GM21528 (cell line): Measurements from ENCODE around the gene HACD2.
"Not testable (repeated sequence)": the region's sequence is repeated elsewhere in the genome, so short reads cannot be mapped to it uniquely, and the experiment has no call there.

Experiments
- ATAC-seq: cut with Tn5 transposase; IDR thresholded peaks from one replicate; pipeline ENCODE4 v1.9.1; 2021; ENCODE audit warnings: mild to moderate bottlenecking, moderate library complexity; ENCODE audit not compliant: unreplicated experiment, low FRiP score

The HACD2 gene

GRCh38 chr3:123488645-123489347, 96.1 kb downstream of the HACD2 start:
- no peak for ATAC-seq

DNA sequence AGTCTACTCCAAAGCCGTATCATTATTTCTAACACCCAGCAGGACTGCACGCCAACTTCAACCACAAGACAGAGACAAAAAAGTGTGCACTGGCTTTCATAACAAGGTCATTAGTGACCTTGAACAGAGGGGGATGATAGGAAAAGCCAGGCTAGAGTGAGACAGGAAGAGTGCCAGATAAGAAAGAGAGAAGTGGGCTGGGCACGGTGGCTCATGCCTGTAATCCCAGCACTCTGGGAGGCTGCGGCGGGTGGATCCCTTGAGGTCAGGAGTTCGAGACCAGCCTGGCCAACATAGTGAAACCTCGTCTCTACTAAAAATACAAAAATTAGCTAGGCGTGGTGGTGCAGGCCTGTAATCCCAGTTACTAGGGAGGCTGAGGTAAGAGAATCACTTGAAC, 97.8 kb downstream of the HACD2 start:
- ATAC-seq, result not testable (repeated sequence)

DNA sequence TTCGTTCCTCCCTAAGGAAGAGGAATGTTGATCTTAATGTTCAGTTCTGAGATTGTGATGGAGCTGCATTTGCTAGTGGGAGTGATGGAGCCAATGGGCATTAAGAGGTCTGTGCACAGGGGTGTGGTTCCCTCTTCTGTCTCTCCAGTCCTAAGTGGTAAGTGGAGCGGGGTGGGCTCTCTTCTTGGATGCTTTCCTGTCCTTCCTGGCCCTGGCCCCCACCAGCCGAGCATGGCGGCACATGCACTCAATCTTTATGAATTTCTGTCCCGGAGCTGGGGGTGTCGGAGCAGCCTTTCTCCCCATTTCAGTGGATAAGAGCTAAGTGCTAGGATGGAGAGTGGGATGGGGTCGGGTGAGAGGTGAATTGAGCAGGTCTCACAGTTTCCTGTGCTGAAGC, 98.4 kb downstream of the HACD2 start:
- no peak for ATAC-seq

- no peak for ATAC-seq
Observed at GRCh38 chr3:123485551-123485950, 99.3 kb downstream of the HACD2 start.

DNA sequence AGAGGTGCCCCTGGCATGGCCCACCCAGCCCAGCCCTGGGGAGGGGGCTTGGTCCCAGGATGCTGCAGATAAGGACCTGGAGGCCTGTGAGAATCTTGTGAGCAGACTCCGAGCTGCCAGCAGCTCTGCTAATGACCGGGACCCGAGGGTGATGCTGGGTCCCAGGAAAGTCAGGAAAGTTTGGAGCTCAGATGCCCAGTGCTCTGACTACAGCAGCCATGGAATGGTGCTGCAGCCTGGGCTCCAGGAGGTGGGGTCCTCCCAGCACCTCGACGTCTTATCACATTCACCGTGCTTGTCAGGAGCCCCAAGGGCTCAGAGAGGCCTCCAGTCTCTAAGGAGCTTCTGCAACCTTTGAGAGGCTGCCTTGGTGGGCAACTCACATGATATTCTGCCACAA, 101.7 kb downstream of the HACD2 start:
- no peak for ATAC-seq

DNA sequence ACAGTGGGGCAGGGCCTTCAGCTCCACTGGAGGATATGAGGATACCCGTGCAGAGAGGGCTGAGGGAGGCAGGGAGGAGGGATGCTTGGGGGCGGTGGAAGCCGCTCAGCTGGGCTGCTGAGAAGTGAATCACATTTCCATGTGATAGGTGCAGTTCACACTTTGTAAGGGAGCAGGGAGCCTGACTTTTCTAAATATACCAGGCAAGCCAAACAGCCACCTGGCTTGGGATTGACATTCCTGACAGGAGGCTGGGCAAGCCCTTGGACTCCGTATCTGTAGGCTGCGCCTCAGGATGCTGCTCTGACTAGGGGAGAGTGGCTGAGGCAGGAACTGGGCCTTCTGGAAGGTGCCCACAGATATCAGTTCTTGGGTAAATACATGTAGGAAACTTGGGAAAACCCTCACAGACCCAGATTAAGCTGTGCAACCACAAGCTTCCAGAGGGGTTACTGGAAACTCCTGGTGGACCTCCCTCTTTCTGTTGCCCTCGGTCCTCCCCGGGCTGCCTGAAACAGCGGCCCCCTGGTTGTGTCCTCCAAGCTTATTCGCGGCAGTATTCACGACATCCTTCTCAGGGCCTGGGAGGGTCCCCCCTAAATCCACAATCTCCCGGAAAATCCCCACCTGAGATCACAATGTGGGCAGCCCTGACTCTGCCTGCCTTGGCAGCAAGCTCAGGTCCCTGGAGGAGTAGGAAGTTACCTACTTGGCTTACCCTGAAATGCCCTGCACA, 103.0 kb downstream of the HACD2 start:
- ATAC-seq, result no peak

GRCh38 chr3:123481071-123481470, 103.8 kb downstream of the HACD2 start:
- no peak for ATAC-seq

DNA sequence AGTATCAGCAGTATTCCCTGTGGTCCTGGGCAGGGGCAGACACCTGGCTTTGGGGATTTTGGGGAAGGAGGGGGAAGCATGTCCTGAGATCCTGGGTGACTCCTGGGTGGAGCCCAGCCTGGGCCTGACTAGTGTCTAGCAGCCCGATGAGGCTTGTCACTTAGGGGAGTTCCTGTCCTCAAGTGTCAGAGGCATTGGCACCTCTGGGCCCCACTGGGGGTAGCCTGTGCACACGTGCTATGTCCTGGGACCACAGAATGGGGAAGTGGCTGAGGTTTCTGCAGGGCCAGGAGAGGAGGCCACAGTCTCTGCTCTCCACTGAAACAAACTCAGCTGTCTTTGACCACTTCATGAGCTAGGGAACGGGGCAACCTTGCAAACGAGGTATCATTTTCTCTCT, 104.4 kb downstream of the HACD2 start:
- ATAC-seq, result no peak

- ATAC-seq, result no peak
Observed at GRCh38 chr3:123479891-123480290, 105.0 kb downstream of the HACD2 start.

- ATAC-seq, result no peak
Observed at GRCh38 chr3:123478314-123478713, 106.5 kb downstream of the HACD2 start.

GRCh38 chr3:123476967-123477750, 107.7 kb downstream of the HACD2 start:
- no peak for ATAC-seq

DNA sequence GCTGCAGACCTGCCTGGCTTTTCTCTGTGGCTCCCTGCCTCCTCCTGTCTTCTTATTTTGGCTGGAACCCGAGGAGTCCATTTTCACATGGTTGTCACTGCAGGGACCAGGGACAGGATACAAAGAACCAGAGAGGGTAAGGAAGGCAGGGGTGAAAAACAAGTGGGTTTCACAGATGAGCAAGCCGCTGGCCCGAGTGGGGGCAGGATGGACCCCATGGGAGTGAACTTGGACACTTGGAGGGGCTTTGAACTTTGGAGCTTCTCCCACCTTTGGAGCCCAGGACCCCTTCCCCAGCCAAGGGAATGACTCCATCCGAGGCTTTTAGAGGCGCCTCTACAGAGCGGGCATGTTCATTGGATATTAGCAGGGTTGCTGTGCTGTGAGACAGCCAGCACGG, 109.1 kb downstream of the HACD2 start:
- no peak for ATAC-seq

- no peak for ATAC-seq
Observed at GRCh38 chr3:123471106-123471505, 113.7 kb downstream of the HACD2 start.

DNA sequence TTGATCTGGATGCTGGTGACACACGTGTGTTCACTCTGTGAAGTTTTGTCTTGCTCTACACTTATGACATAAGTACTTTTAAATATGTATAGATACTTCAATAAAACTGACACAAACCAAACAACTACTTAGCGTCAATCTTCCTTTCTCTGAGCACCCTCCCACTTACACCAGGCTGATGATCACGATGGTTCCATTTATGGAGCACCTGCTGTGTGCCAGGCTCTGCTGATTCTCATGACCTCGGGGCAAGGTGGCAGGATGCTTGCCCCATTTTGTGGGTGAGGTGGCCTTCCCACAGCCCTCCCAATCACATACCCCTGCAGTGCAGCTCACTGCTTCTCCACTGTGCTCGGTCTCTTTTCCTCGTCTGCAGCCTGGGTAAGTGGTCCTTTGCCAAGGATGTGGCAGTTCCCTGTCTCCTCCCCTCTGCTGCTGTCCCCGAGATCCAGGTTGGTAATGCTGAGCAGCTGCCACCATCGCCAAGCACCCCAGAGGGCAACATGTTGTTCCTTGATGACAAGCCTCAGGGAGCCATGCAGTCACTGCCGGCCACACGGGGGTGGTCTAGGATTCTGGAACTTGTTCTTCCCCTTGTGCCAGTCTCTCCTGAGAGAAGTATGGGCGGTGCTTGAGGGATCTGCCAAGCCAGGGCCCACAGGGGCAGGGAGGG, 115.4 kb downstream of the HACD2 start:
- no peak for ATAC-seq

GRCh38 chr3:123467046-123467445, 117.8 kb downstream of the HACD2 start:
- ATAC-seq, result no peak

- no peak for ATAC-seq
Observed at GRCh38 chr3:123464211-123464610, 120.6 kb downstream of the HACD2 start.

- ATAC-seq, result no peak
Observed at GRCh38 chr3:123459862-123460261, 125.0 kb downstream of the HACD2 start.

DNA sequence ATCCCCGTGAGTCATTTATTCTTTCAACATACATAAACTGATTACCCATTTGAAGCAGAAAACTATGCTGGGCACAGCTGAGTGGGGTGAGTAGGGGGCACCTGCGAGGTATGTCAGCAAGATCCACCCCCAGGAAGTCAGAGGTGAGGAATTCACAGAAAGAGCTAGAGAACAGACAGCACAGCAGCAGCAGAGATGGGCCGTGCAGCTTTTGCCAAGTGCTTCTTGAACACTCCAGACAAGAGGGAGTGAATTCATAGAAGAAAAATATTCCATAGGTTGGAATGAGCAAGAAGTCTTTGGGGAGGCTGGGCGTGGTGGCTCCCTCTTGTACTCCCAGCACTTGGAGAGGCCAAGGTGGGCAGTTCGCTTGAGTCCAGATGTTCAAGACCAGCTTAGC, 126.6 kb downstream of the HACD2 start:
- ATAC-seq, result no peak

DNA sequence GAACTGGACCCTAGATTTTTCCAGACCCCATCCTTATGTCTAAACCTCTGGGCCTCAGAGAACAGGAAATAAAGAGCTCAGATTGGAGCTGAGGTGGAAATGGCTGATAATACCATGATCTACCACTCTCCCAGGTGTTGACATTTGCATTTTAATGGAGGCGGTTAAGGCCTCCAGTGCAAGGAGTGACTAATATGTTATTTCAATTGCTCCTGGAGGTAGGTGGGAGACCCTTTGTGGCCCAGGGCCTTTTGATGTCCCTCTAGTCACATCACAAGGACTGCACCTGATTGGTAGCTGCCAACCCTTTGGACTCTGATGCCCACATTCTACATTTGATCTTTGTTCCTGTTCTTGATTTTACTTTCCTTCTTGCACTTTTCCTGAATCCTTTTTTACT, 127.0 kb downstream of the HACD2 start:
- ATAC-seq, result no peak

DNA sequence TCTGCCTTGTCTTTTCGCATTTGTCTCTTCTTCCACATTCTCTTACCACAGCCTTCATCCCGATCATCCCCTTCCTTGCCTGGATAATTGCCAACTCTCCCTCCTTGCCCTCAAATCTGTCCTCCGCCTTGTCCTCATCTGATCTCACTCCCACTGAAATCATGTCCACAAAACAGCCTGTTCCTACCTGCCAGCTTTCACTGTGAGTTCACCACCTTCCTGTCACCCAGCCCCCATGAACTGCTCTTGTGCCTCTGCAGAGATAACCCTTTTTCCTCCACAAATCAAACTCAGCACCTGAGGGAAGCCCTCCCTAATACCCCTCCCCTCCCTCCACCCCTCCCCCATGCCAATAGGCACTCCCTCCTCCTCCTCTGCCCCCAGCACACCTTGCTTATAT, 131.2 kb downstream of the HACD2 start:
- ATAC-seq, result no peak

DNA sequence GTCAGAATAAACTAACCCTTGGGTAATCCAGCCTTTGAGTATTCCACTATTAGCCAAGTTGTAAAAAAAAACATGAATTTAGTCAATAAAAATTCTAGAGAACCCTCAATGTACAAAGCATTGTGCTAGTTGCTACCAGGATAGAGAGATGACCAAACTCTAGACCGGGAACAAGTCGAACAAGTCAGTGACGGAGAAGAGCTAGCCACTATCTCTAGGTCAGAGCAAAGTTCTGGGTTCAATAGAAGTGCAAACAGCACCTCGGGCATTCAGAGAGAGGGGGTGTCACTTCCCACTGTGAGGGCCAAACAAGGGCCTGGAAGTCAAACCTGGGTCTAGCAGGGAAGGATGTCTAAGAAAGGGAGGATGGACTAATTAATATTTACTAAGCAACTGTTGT, 133.7 kb downstream of the HACD2 start:
- ATAC-seq, result no peak
